ENCODE data around the gene IRF4. TPM values are rescaled to one million over a fixed set of nuclear protein-coding genes. Genes with fewer than 3 reads are reported as not detected.

IRF4 gene
- total and polyA plus RNA-seq, 2 experiments from 2014 or later, result 1.3 to 1.9 TPM

GRCh38 chr6:345747-346385 is 45.7 kb upstream of the IRF4 start (continued):
- TF ChIP-seq REST (IDR thresholded peaks at IDR 0.05; ENCODE audit: unreplicated experiment) (no peak), JUNB (IDR thresholded peaks at IDR 0.05; ENCODE audit: unreplicated experiment) (no peak), STAT1 (IDR thresholded peaks at IDR 0.05; ENCODE audit: unreplicated experiment) (no peak), POLR2AphosphoS5 (IDR thresholded peaks at IDR 0.05; ENCODE audit: low read depth) (no peak), ZNF331 (CRISPR knock-in tag; IDR thresholded peaks at IDR 0.05; ENCODE audit: low read depth) (no peak), CREB1 (CRISPR knock-in tag; IDR thresholded peaks at IDR 0.05; ENCODE audit: low read depth) (no peak), CTCF (conservative IDR thresholded peaks at IDR 0.05; ENCODE audit: low read depth in 2 of 2) (no peak), ETS1 (IDR thresholded peaks at IDR 0.05) (no peak), ZNF114 (CRISPR knock-in tag; IDR thresholded peaks at IDR 0.05) (no peak)

GRCh38 chr6:346386-347030 is 45.0 kb upstream of the IRF4 start:
- Histone ChIP-seq H3K79me2 (replicated peaks; ENCODE audit: insufficient read depth) (no peaks in the 10 kb centered on the region), H3F3A (replicated peaks; ENCODE audit: low read depth) (no peaks in the 10 kb centered on the region), H4K20me1 (replicated peaks; ENCODE audit: insufficient read depth) (peaks cover 7% of the 10 kb centered on the region), H3K27me3 (ENCODE audit: insufficient read depth) (no peaks in the 10 kb centered on the region), H3K4me3 (no peak overlapping the region), H3K4me1 (ENCODE audit: insufficient read depth) (no peaks in the 10 kb centered on the region), H3K36me3 (ENCODE audit: insufficient read depth) (peaks cover 4% of the 10 kb centered on the region), H3K9me2 (ENCODE audit: insufficient read depth) (no peaks in the 10 kb centered on the region), H3K27ac (ENCODE audit: low read depth) (no peak overlapping the region), H3K4me2 (no peak overlapping the region), H2AFZ (no peak overlapping the region)
- Mint-ChIP-seq H3K27me3 (ENCODE audit: insufficient read depth, low read depth, poor library complexity) (no peaks in the 10 kb centered on the region), H3K9me3 (peaks cover 98% of the 10 kb centered on the region), H3K4me3 (no peak overlapping the region), H3K4me1 (peaks cover 5% of the 10 kb centered on the region; the same call in 2 of the 3 replicates), H3K36me3 (ENCODE audit: low read depth) (peaks cover 41% of the 10 kb centered on the region), H3K27ac (no peak overlapping the region)
- DNase-seq (ENCODE audit: low spot score) (no peak), ATAC-seq (no peak)
- TF ChIP-seq CREB1 (CRISPR knock-in tag; IDR thresholded peaks at IDR 0.05; ENCODE audit: low read depth) (no peak), STAT1 (IDR thresholded peaks at IDR 0.05; ENCODE audit: unreplicated experiment) (no peak), ZNF114 (CRISPR knock-in tag; IDR thresholded peaks at IDR 0.05) (no peak), CTCF (conservative IDR thresholded peaks at IDR 0.05; ENCODE audit: low read depth in 2 of 2) (no peak)

Measured in GM23338 (cell line).